ENCODE data around the gene TOR1AIP1. TPM values are rescaled to one million over a fixed set of nuclear protein-coding genes. Genes with fewer than 3 reads are reported as not detected.
A peak's percentile ranks its signal among the peaks of the same experiment; 100 is the strongest.

Gene TOR1AIP1
- total RNA-seq, 1 donor = 77.5 TPM

DNA sequence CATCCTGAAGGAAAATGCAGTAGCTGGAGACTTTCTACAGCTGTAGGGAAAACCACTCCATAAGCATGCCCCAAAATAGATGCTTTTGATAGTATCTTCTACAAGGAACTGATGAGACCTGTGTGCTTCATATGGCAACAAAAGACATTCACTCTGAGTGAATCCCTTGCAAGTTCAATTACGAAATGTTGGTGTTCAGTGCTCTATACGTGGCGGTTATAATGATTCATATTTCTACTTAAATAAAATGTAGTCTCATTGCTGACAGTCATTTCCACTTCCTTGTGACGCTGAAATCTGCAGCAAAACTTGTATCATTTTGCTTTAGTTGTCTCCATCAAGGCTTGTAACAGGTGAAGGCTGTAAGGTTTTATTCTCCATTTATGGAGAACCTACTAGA is 25.1 kb upstream of the TOR1AIP1 start:
- H3K4me3 ChIP-seq (ENCODE audit: low read depth, low read length) = no peak overlapping the region
- no peak for DNase-seq (ENCODE audit: low read depth)
- TF ChIP-seq, protein P1, sequence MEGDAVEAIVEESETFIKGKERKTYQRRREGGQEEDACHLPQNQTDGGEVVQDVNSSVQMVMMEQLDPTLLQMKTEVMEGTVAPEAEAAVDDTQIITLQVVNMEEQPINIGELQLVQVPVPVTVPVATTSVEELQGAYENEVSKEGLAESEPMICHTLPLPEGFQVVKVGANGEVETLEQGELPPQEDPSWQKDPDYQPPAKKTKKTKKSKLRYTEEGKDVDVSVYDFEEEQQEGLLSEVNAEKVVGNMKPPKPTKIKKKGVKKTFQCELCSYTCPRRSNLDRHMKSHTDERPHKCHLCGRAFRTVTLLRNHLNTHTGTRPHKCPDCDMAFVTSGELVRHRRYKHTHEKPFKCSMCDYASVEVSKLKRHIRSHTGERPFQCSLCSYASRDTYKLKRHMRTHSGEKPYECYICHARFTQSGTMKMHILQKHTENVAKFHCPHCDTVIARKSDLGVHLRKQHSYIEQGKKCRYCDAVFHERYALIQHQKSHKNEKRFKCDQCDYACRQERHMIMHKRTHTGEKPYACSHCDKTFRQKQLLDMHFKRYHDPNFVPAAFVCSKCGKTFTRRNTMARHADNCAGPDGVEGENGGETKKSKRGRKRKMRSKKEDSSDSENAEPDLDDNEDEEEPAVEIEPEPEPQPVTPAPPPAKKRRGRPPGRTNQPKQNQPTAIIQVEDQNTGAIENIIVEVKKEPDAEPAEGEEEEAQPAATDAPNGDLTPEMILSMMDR (IDR thresholded peaks at IDR 0.05; ENCODE audit: insufficient read depth, low read length) = no peak

DNA sequence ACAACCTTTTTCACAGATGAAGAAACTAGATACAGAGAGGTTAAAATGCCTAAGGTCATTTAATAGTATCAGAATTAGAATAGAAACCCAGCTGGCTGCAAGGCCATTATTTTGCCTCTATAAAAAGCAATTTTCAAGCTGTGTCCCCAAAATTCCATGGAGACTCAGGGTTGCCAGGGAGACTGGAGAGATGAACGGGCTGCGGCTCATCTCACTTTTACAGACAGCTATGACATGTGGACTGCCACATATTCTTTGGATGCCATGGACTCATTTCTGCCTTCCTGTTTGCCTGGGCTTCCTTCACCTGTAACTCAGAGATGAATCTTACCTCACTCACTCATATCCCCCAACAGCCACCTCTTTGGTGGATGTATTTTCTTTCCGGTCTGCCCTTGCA is 21.4 kb upstream of the TOR1AIP1 start:
- TF ChIP-seq, protein P1 (IDR thresholded peaks at IDR 0.05; ENCODE audit: insufficient read depth, low read length) = no peak
- no peak for DNase-seq (ENCODE audit: low read depth)
- no peak overlapping the region for H3K4me3 ChIP-seq (ENCODE audit: low read depth, low read length)

DNA sequence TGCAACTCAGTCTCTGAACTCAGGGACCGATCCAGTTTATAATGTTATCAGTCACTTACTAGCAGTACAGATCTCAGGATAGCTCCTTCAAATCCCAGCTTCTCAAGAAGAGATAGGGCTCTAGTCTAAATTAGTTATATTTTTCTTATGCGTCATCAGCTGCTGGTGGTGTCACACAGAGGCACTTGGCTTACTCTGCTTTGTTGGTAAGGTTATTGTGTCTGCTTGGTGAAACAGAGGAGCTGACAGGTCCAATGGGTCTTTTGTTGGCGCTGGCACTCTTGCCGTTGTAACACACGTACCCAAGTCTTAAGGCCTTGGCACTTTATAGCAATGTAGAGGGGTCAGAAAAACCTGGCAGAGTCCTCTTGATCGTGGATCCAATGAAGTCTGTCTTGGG is 16.7 kb upstream of the TOR1AIP1 start:
- DNase-seq (ENCODE audit: low read depth) = no peak
- no peak overlapping the region for H3K4me3 ChIP-seq (ENCODE audit: low read depth, low read length)
- TF ChIP-seq, protein P1 (IDR thresholded peaks at IDR 0.05; ENCODE audit: insufficient read depth, low read length) = no peak

DNA sequence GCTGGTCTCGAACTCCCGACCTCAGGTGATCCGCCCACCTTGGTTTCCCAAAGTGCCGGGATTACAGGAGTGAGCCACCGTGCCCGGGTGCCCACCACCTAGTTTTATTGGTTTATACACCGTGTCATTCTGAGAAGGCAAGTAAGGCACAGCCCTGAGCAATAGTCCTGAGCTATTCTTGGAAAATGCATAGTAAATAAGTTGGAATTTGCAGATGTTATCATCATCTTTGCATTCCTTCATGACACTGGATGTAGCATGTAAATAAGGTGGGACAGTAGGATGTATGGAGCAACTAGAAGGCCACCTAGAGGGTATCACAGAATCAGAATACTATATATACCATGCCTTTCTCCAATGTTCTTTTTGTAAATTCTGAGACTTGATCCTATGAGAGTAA is 15.5 kb upstream of the TOR1AIP1 start:
- H3K4me3 ChIP-seq (ENCODE audit: low read depth, low read length) = no peak overlapping the region
- DNase-seq (ENCODE audit: low read depth) = no peak
- TF ChIP-seq, protein P1 (IDR thresholded peaks at IDR 0.05; ENCODE audit: insufficient read depth, low read length) = no peak

DNA sequence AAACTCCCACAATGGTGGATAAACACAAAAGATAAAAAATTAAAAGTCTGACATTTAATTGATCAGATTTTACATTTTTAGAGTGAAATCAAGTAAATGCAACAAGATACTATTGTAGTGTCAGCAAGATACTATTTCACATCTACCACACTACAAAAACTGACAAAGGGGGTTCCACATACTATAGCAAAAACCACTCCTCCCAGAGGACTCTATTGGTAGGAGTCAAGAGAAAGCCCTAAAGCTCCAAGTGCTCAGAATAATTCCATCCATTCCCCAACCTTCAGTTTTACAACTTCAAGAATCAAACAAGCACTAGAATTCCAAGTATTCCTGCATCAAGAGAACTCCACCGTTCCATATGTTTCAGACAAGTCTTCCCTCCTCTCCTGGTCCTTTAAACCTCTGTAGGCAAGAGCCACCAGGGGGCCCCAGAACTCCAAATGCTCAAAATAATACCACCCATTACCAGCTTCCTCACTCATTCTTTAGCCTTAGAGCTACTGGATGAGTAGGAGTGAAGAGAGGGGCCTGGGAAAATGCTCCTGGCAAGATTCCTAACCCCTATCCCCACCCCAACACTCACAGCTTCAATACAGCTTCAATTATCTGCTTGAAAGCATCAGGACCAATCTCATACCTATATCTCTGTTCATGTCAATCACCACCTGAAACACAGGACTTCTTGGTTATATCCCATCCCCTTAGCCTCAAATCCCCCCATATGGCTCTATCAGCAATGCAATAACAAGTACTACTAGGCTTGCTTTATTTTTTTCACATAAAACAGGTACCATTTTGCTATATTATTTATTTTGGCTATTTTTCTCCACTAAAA is 14.4 kb upstream of the TOR1AIP1 start:
- TF ChIP-seq, protein P1 (IDR thresholded peaks at IDR 0.05; ENCODE audit: insufficient read depth, low read length) = peak; percentile 76
- peak; percentile 58 for DNase-seq (ENCODE audit: low read depth)

DNA sequence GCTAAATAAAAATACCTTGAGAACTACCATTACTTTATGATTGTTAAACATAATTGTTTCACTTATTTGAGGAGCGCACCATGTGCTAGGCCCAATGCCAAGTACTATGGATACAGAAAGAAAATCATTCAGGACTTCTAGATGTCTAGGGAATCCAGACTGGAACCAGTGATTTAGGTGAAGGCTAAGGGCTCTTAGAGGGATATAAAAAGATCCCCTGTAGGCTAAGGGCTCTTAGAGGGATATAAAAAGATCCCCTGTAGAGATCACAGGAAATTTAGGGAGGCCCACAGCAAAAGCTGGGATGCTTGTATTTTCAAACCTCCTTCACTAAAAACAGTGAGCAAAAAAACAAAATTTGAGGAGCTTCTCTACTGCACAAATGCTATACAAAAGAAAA is 11.2 kb upstream of the TOR1AIP1 start:
- TF ChIP-seq, protein P1 (IDR thresholded peaks at IDR 0.05; ENCODE audit: insufficient read depth, low read length) = no peak
- no peak overlapping the region for H3K4me3 ChIP-seq (ENCODE audit: low read depth, low read length)
- DNase-seq (ENCODE audit: low read depth) = no peak

More for the DNA sequence above, 14.4 kb upstream of the TOR1AIP1 start:
- no peak overlapping the region for H3K4me3 ChIP-seq (ENCODE audit: low read depth, low read length)
